Endometrial microvascular endothelial cells (primary cell): ENCODE measurements around the gene HPCAL1. TPM values are rescaled to one million over a fixed set of nuclear protein-coding genes. Genes with fewer than 3 reads are reported as not detected.
"Not testable (repeated sequence)": the region's sequence is repeated elsewhere in the genome, so short reads cannot be mapped to it uniquely, and the experiment has no call there.

Experiments used
- in situ Hi-C: cut with HindIII; loops from 2 replicates; pipeline ENCODE4 v1.10.0; 2017; ENCODE audit warnings: low sequenced_read_pairs, low pct_unique_long_range_greater_than_20kb; ENCODE audit errors: inconsistent ontology term
- total RNA-seq: library from RNA; depleted of rRNA; stranded (reverse); fragments of >200 nt; gene quantifications from one replicate; pipeline ENCODE4 v1.2.3, GENCODE V29; 2015; ENCODE audit errors: inconsistent ontology term

Gene HPCAL1
- total RNA-seq, 1 donor from 2014 or later = 183 TPM

GRCh38 chr2:10281891-10282290, 20.8 kb upstream of the HPCAL1 start:
- in situ Hi-C loops = no loop called here

- in situ Hi-C loops = no loop called here
These were observed 20.0 kb upstream of the HPCAL1 start for GRCh38 chr2:10282611-10283105.

- in situ Hi-C loops = no loop called here
These were observed 19.3 kb upstream of the HPCAL1 start for GRCh38 chr2:10283106-10284062.

- in situ Hi-C loops = no loop called here
These were observed 18.4 kb upstream of the HPCAL1 start for GRCh38 chr2:10284108-10284870.

- in situ Hi-C loops = no loop called here
These were observed 17.5 kb upstream of the HPCAL1 start for GRCh38 chr2:10285191-10285555.

- in situ Hi-C loops = no loop called here
These were observed 17.0 kb upstream of the HPCAL1 start for GRCh38 chr2:10285556-10286198.

GRCh38 chr2:10286216-10287037, 16.3 kb upstream of the HPCAL1 start:
- in situ Hi-C loops = no loop called here

- in situ Hi-C loops = no loop called here
These were observed 14.9 kb upstream of the HPCAL1 start for GRCh38 chr2:10287761-10288160.

GRCh38 chr2:10288606-10289005, 14.1 kb upstream of the HPCAL1 start:
- in situ Hi-C loops = no loop called here

GRCh38 chr2:10289352-10289751, 13.4 kb upstream of the HPCAL1 start:
- in situ Hi-C loops = no loop called here

- in situ Hi-C loops = no loop called here
These were observed 12.8 kb upstream of the HPCAL1 start for GRCh38 chr2:10289891-10290290.

- in situ Hi-C loops = not testable (repeated sequence)
These were observed 11.3 kb upstream of the HPCAL1 start for GRCh38 chr2:10291376-10291775.

- in situ Hi-C loops = no loop called here
These were observed 10.7 kb upstream of the HPCAL1 start for GRCh38 chr2:10292033-10292432.

- in situ Hi-C loops = no loop called here
These were observed 9.1 kb upstream of the HPCAL1 start for GRCh38 chr2:10293603-10294002.

- in situ Hi-C loops = no loop called here
These were observed 8.6 kb upstream of the HPCAL1 start for GRCh38 chr2:10294077-10294476.

GRCh38 chr2:10295649-10296048, 7.1 kb upstream of the HPCAL1 start:
- in situ Hi-C loops = not testable (repeated sequence)

- in situ Hi-C loops = no loop called here
These were observed 6.6 kb upstream of the HPCAL1 start for GRCh38 chr2:10296142-10296541.

GRCh38 chr2:10297191-10297830, 5.4 kb upstream of the HPCAL1 start:
- in situ Hi-C loops = no loop called here
